NB4 (cell line): ENCODE data around the gene PPP1R37.

Source experiments
- MAX ChIP-seq: IDR thresholded peaks from 2 replicates; pipeline ENCODE4 v1.6.1; 2011; ENCODE audit warnings: low read depth, low read length
- MYC ChIP-seq: IDR thresholded peaks from 2 replicates; pipeline ENCODE4 v1.6.1; 2011; ENCODE audit warnings: low read depth, low read length
- POLR2A ChIP-seq: IDR thresholded peaks from 2 replicates; pipeline ENCODE4 v1.6.1; 2011; ENCODE audit warnings: mild to moderate bottlenecking; ENCODE audit not compliant: insufficient read length; ENCODE audit errors: extremely low read depth
- TF ChIP-seq, protein P1 (sequence below): IDR thresholded peaks from one replicate; pipeline ENCODE4 v1.5.1; 2012; ENCODE audit warnings: low read depth, low read length

GRCh38 chr19:45128806-45129205, 35.8 kb downstream of the PPP1R37 start:
- no peak for TF ChIP-seq MYC
- TF ChIP-seq, protein P1, sequence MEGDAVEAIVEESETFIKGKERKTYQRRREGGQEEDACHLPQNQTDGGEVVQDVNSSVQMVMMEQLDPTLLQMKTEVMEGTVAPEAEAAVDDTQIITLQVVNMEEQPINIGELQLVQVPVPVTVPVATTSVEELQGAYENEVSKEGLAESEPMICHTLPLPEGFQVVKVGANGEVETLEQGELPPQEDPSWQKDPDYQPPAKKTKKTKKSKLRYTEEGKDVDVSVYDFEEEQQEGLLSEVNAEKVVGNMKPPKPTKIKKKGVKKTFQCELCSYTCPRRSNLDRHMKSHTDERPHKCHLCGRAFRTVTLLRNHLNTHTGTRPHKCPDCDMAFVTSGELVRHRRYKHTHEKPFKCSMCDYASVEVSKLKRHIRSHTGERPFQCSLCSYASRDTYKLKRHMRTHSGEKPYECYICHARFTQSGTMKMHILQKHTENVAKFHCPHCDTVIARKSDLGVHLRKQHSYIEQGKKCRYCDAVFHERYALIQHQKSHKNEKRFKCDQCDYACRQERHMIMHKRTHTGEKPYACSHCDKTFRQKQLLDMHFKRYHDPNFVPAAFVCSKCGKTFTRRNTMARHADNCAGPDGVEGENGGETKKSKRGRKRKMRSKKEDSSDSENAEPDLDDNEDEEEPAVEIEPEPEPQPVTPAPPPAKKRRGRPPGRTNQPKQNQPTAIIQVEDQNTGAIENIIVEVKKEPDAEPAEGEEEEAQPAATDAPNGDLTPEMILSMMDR: no peak
- no peak for TF ChIP-seq POLR2A
- TF ChIP-seq MAX: no peak
